ENCODE measurements around the gene NMB.

DNA sequence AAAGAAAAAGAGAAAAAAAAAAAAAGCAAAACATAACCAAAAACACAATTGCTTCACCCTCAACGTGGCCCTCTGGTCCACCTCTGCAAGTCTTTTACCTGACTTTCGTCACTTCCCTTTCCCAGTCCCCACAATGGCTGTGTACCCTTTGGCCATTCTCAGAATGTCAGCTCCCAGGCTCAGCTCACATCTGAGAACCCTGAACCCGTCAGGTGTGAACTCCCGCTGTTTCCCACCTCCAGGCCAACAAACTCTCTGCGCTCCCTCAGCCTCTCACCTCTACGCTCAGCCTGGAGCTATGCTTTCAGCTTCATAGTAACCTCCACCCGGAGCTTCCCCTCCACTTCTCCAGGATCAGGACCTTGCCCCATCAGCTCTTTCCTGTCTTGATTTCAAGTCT is 33.6 kb downstream of the NMB start:
- no peak for TF ChIP-seq ZNF530 (CRISPR knock-in tag; IDR thresholded peaks at IDR 0.05; ENCODE audit: low read depth)
- TF ChIP-seq ZNF264 (CRISPR knock-in tag; IDR thresholded peaks at IDR 0.05) = no peak
- TF ChIP-seq SETDB1 (CRISPR knock-in tag; IDR thresholded peaks at IDR 0.05; ENCODE audit: borderline replicate concordance) = no peak
- TF ChIP-seq SRSF1 (optimal IDR thresholded peaks at IDR 0.05; ENCODE audit: low read depth, low read length) = no peak
- TF ChIP-seq, protein P1, sequence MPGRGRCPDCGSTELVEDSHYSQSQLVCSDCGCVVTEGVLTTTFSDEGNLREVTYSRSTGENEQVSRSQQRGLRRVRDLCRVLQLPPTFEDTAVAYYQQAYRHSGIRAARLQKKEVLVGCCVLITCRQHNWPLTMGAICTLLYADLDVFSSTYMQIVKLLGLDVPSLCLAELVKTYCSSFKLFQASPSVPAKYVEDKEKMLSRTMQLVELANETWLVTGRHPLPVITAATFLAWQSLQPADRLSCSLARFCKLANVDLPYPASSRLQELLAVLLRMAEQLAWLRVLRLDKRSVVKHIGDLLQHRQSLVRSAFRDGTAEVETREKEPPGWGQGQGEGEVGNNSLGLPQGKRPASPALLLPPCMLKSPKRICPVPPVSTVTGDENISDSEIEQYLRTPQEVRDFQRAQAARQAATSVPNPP (CRISPR knock-in tag; IDR thresholded peaks at IDR 0.05) = no peak
